Measurements from ENCODE around the gene GBX2. TPM values are rescaled to one million over a fixed set of nuclear protein-coding genes. Genes with fewer than 3 reads are reported as not detected.

The GBX2 gene
- total RNA-seq, 2 donors from 2014 or later: 0.20 TPM; not detected in 1

GRCh38 chr2:236162031-236162845 lies 5.9 kb downstream of the GBX2 start:
- no peak overlapping the region for H3K9ac ChIP-seq (ENCODE audit: extremely low read depth, low read length, poor library complexity, severe bottlenecking)
- Mint-ChIP-seq H3K9me3 (no peaks in the 10 kb centered on the region), H3K27ac (no peak overlapping the region), H3K4me1 (peaks cover 18% of the 10 kb centered on the region), H3K4me3 (no peak overlapping the region), H3K36me3 (ENCODE audit: low read depth) (no peaks in the 10 kb centered on the region), H3K27me3 (ENCODE audit: insufficient read depth) (peaks cover 93% of the 10 kb centered on the region)
- H3K27ac ChIP-seq (ENCODE audit: low read depth, low read length): no peak overlapping the region
- peaks cover 100% of the 10 kb centered on the region for H3K27me3 ChIP-seq (ENCODE audit: control insufficient read depth, insufficient read depth, low read length, poor library complexity, severe bottlenecking)
- H3K4me1 ChIP-seq (ENCODE audit: control insufficient read depth, insufficient read depth, low read length): peaks cover 4% of the 10 kb centered on the region
- H3K36me3 ChIP-seq (ENCODE audit: control insufficient read depth, insufficient read depth, low read length): no peaks in the 10 kb centered on the region
- no peak overlapping the region for H3K4me3 ChIP-seq (ENCODE audit: low read length)
- WGBS, 2 experiments (ENCODE audit: insufficient coverage in 1 of 2, insufficient read length in 1 of 2): 73 to 74% methylated on average over 14 to 16 of the region's 16 CpGs
- H3K9me3 ChIP-seq (ENCODE audit: control insufficient read depth, low read length): no peaks in the 10 kb centered on the region
- DNase-seq: no peak
- TF ChIP-seq CTCF (conservative IDR thresholded peaks at IDR 0.05): no peak

- H3K27me3 ChIP-seq (ENCODE audit: control insufficient read depth, insufficient read depth, low read length, poor library complexity, severe bottlenecking): peaks cover 100% of the 10 kb centered on the region
- H3K9ac ChIP-seq (ENCODE audit: extremely low read depth, low read length, poor library complexity, severe bottlenecking): no peak overlapping the region
- 85 to 89% methylated on average over 5 to 12 of the region's 12 CpGs for WGBS, 2 experiments (ENCODE audit: insufficient coverage in 1 of 2, insufficient read length in 1 of 2)
- Mint-ChIP-seq H3K36me3 (ENCODE audit: low read depth) (no peaks in the 10 kb centered on the region), H3K27me3 (ENCODE audit: insufficient read depth) (peaks cover 94% of the 10 kb centered on the region), H3K9me3 (no peaks in the 10 kb centered on the region), H3K4me3 (no peak overlapping the region), H3K27ac (no peak overlapping the region), H3K4me1 (peaks cover 14% of the 10 kb centered on the region)
- H3K36me3 ChIP-seq (ENCODE audit: control insufficient read depth, insufficient read depth, low read length): no peaks in the 10 kb centered on the region
- H3K9me3 ChIP-seq (ENCODE audit: control insufficient read depth, low read length): no peaks in the 10 kb centered on the region
- peak; percentile 48 for DNase-seq
- TF ChIP-seq CTCF (conservative IDR thresholded peaks at IDR 0.05): no peak
- peaks cover 4% of the 10 kb centered on the region for H3K4me1 ChIP-seq (ENCODE audit: control insufficient read depth, insufficient read depth, low read length)
- no peak overlapping the region for H3K27ac ChIP-seq (ENCODE audit: low read depth, low read length)
- no peak overlapping the region for H3K4me3 ChIP-seq (ENCODE audit: low read length)
These were observed 6.7 kb downstream of the GBX2 start for GRCh38 chr2:236161531-236161930.

GRCh38 chr2:236161082-236161462 lies 7.1 kb downstream of the GBX2 start:
- H3K9me3 Mint-ChIP-seq: no peaks in the 10 kb centered on the region
- H3K27me3 Mint-ChIP-seq (ENCODE audit: insufficient read depth): peaks cover 94% of the 10 kb centered on the region
- H3K36me3 Mint-ChIP-seq (ENCODE audit: low read depth): no peaks in the 10 kb centered on the region
- WGBS, 2 experiments (ENCODE audit: insufficient coverage in 1 of 2, insufficient read length in 1 of 2): 87 to 88% methylated on average over 10 to 15 of the region's 15 CpGs
- no peaks in the 10 kb centered on the region for H3K36me3 ChIP-seq (ENCODE audit: control insufficient read depth, insufficient read depth, low read length)
- H3K9me3 ChIP-seq (ENCODE audit: control insufficient read depth, low read length): no peaks in the 10 kb centered on the region
- peaks cover 4% of the 10 kb centered on the region for H3K4me1 ChIP-seq (ENCODE audit: control insufficient read depth, insufficient read depth, low read length)
- H3K4me1 Mint-ChIP-seq: peaks cover 9% of the 10 kb centered on the region
- H3K27ac Mint-ChIP-seq: no peak overlapping the region
- no peak for TF ChIP-seq CTCF (conservative IDR thresholded peaks at IDR 0.05)
- no peak for DNase-seq
- peaks cover 100% of the 10 kb centered on the region for H3K27me3 ChIP-seq (ENCODE audit: control insufficient read depth, insufficient read depth, low read length, poor library complexity, severe bottlenecking)
- no peak overlapping the region for H3K9ac ChIP-seq (ENCODE audit: extremely low read depth, low read length, poor library complexity, severe bottlenecking)
- H3K4me3 Mint-ChIP-seq: no peak overlapping the region
- H3K4me3 ChIP-seq (ENCODE audit: low read length): no peak overlapping the region
- no peak overlapping the region for H3K27ac ChIP-seq (ENCODE audit: low read depth, low read length)

All from endodermal cell (in vitro differentiated cells).